PC-9 (cell line): Measurements from ENCODE around the gene LIN54. TPM values are rescaled to one million over a fixed set of nuclear protein-coding genes. Genes with fewer than 3 reads are reported as not detected.
A peak's percentile ranks its signal among the peaks of the same experiment; 100 is the strongest.
"Not testable (repeated sequence)": the region's sequence is repeated elsewhere in the genome, so short reads cannot be mapped to it uniquely, and the experiment has no call there.

Experiments used
- Bru-seq: library from RNA; stranded (reverse); fragments of 400-500 nt; gene quantifications from one replicate; lab custom pipeline; 2021; lab: Mats Ljungman, UMichigan
- BruChase-seq, 2 experiments: library from RNA; stranded (reverse); fragments of 400-500 nt; gene quantifications; one replicate each; lab custom pipeline; 2021; lab: Mats Ljungman, UMichigan
- BruUV-seq: library from RNA; stranded (reverse); fragments of 400-500 nt; replicated peaks from 2 replicates; lab custom pipeline; 2021; lab: Mats Ljungman, UMichigan
- CTCF ChIA-PET: fragments of 300-600 bp; sonication (Branson Sonifier 250); formaldehyde crosslinking; loops from one replicate; lab custom pipeline; 2022; ENCODE audit warnings: antibody characterized with exemption; lab: Charles Lee
- POLR2A ChIA-PET: fragments of 300-600 bp; sonication (Branson Sonifier 250); formaldehyde crosslinking; loops from one replicate; lab custom pipeline; 2022; ENCODE audit warnings: antibody characterized with exemption; ENCODE audit not compliant: unreplicated experiment; lab: Charles Lee
- DNase-seq, 2 experiments: peaks; one replicate each; pipeline versions ENCODE4 v3.0.0 to v3.0.0-alpha.2; 2015 to 2022; ENCODE audit warnings: mixed read lengths in 1 of 2
- H2AFZ ChIP-seq: fragments of 200-600 bp; sonication (generic); 2 replicates; pipeline ENCODE4 v1.8.1; 2017; ENCODE audit warnings: antibody characterized with exemption
- H3F3A ChIP-seq: fragments of 200-600 bp; sonication (generic); 2 replicates; pipeline ENCODE4 v1.8.1; 2017; ENCODE audit warnings: antibody characterized with exemption, mild to moderate bottlenecking, low read depth; ENCODE audit not compliant: insufficient read depth
- H3K27ac ChIP-seq: fragments of 200-600 bp; sonication (generic); 2 replicates; pipeline ENCODE4 v1.6.1; 2016; ENCODE audit warnings: mixed run types
- H3K27me3 ChIP-seq: fragments of 200-600 bp; sonication (generic); 2 replicates; pipeline ENCODE4 v1.6.1; 2016; ENCODE audit warnings: low read depth, mixed run types; ENCODE audit not compliant: insufficient read depth
- H3K36me3 ChIP-seq: fragments of 200-600 bp; sonication (generic); 2 replicates; pipeline ENCODE4 v1.6.1; 2016; ENCODE audit warnings: low read depth, mixed run types
- H3K4me1 ChIP-seq: fragments of 200-600 bp; sonication (generic); replicated peaks from 2 replicates; pipeline ENCODE4 v1.6.1; 2016; ENCODE audit warnings: mixed run types; ENCODE audit not compliant: insufficient read depth
- H3K4me2 ChIP-seq: fragments of 200-600 bp; sonication (generic); 2 replicates; pipeline ENCODE4 v1.6.1; 2017; ENCODE audit warnings: mixed run types
- H3K4me3 ChIP-seq: fragments of 200-600 bp; sonication (generic); 2 replicates; pipeline ENCODE4 v1.6.1; 2016; ENCODE audit warnings: mixed run types
- H3K79me2 ChIP-seq: fragments of 200-600 bp; sonication (generic); 2 replicates; pipeline ENCODE4 v1.6.1; 2017; ENCODE audit warnings: low read depth, mixed run types
- H3K9me2 ChIP-seq: fragments of 200-600 bp; sonication (generic); 2 replicates; pipeline ENCODE4 v1.8.1; 2017; ENCODE audit warnings: mild to moderate bottlenecking; ENCODE audit not compliant: insufficient read depth
- H3K9me3 ChIP-seq: fragments of 200-600 bp; sonication (generic); 2 replicates; pipeline ENCODE4 v1.8.1; 2016; ENCODE audit warnings: low read depth; ENCODE audit not compliant: insufficient read depth
- H4K20me1 ChIP-seq: fragments of 200-600 bp; sonication (generic); 2 replicates; pipeline ENCODE4 v1.8.1; 2017; ENCODE audit not compliant: insufficient read depth
- EZH2 ChIP-seq: fragments of 200-600 bp; sonication (generic); IDR thresholded peaks from 2 replicates; pipeline ENCODE4 v1.8.0; 2017; ENCODE audit warnings: antibody characterized with exemption, low read depth
- intact Hi-C: fragments of 100-400 bp; cut with micrococcal nuclease; formaldehyde crosslinking; loops from one replicate; pipeline ENCODE4 v1.10.0; 2022; ENCODE audit not compliant: unreplicated experiment
- long read RNA-seq: library from polyadenylated mRNA; stranded (forward); transcript quantifications from one replicate; pipeline ENCODE4 v2.0.0, GENCODE V29; 2022
- total RNA-seq: library from RNA; stranded (reverse); gene quantifications from 2 replicates; pipeline ENCODE4 v1.2.3, GENCODE V29; 2021
- TF ChIP-seq, protein P1 (sequence below): fragments of 200-600 bp; sonication (generic); conservative IDR thresholded peaks from 2 replicates; pipeline ENCODE4 v1.6.1; 2017; ENCODE audit warnings: mixed run types, antibody characterized with exemption, mild to moderate bottlenecking, moderate library complexity

Gene LIN54
- total RNA-seq = 8.5 and 13.1 TPM in 2 replicates
- Bru-seq, nascent RNA = percentile 77 among the genes with signal in this experiment
- BruChase-seq, experiment 1, labeled RNA remaining after a 2-hour chase = percentile 67 among the genes with signal in this experiment
- BruChase-seq, experiment 2, labeled RNA remaining after a 6-hour chase = percentile 67 among the genes with signal in this experiment
- long read RNA-seq, partial matches to known transcripts = 0 of 7 reads
- long read RNA-seq, other reads (novel, unspliced or antisense) = 6 of 7 reads

- ChIA-PET CTCF (no interaction called here), POLR2A (interaction anchor here (0.5 to 0.6 kb wide), 2 partner anchors 235 to 346 kb away, joined by 4 to 8 read pairs; no protein-coding TSS in a partner anchor)
- H3K4me1 ChIP-seq = peaks cover 32% of the 10 kb centered on the region
- H3K27ac ChIP-seq = peak within 1 kb of the TSS; percentile 59
- H4K20me1 ChIP-seq = no peaks in the 10 kb centered on the region
- no peaks in the 10 kb centered on the region for H3K36me3 ChIP-seq
- BruUV-seq = no TSS peak
- peak within 1 kb of the TSS; percentile 83 for H3K4me3 ChIP-seq
- H3K9me2 ChIP-seq = no peaks in the 10 kb centered on the region
- DNase-seq = peak; percentile 57 to 61
- no peak for TF ChIP-seq EZH2
- intact Hi-C loops = no loop called here
- peaks cover 14% of the 10 kb centered on the region for H3F3A ChIP-seq
- H3K27me3 ChIP-seq = no peaks in the 10 kb centered on the region
- peak within 1 kb of the TSS; percentile 88 for H2AFZ ChIP-seq
- peak within 1 kb of the TSS; percentile 99 for H3K4me2 ChIP-seq
- peaks cover 58% of the 10 kb centered on the region for H3K79me2 ChIP-seq
- H3K9me3 ChIP-seq = no peaks in the 10 kb centered on the region
Observed at GRCh38 chr4:83010522-83011318, at the start of gene LIN54. LIN54 (minus strand) TSS chr4:83010823; CDS start chr4:82984844, 25,979 bp downstream.

GRCh38 chr4:83054928-83055327 is 44.3 kb upstream of the LIN54 start:
- no TSS peak for BruUV-seq
- intact Hi-C loops = loop anchor here (1.0 to 10.0 kb wide), 2 partner anchors 205 to 590 kb away; no protein-coding TSS in a partner anchor

GRCh38 chr4:83048781-83049180 is 38.2 kb upstream of the LIN54 start:
- H3K79me2 ChIP-seq, H3K36me3 ChIP-seq, H3K4me2 ChIP-seq, H3K4me1 ChIP-seq, CTCF ChIA-PET, H4K20me1 ChIP-seq, intact Hi-C loops, H3K9me3 ChIP-seq, H3F3A ChIP-seq, H2AFZ ChIP-seq, H3K4me3 ChIP-seq, DNase-seq, H3K9me2 ChIP-seq, H3K27ac ChIP-seq, BruUV-seq, POLR2A ChIA-PET, H3K27me3 ChIP-seq: not testable (repeated sequence)

More at GRCh38 chr4:83054928-83055327, 44.3 kb upstream of the LIN54 start:
- TF ChIP-seq EZH2 = no peak
- TF ChIP-seq, protein P1, sequence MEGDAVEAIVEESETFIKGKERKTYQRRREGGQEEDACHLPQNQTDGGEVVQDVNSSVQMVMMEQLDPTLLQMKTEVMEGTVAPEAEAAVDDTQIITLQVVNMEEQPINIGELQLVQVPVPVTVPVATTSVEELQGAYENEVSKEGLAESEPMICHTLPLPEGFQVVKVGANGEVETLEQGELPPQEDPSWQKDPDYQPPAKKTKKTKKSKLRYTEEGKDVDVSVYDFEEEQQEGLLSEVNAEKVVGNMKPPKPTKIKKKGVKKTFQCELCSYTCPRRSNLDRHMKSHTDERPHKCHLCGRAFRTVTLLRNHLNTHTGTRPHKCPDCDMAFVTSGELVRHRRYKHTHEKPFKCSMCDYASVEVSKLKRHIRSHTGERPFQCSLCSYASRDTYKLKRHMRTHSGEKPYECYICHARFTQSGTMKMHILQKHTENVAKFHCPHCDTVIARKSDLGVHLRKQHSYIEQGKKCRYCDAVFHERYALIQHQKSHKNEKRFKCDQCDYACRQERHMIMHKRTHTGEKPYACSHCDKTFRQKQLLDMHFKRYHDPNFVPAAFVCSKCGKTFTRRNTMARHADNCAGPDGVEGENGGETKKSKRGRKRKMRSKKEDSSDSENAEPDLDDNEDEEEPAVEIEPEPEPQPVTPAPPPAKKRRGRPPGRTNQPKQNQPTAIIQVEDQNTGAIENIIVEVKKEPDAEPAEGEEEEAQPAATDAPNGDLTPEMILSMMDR = peak; percentile 63
- Histone ChIP-seq H4K20me1 (no peaks in the 10 kb centered on the region), H3K4me2 (no peak overlapping the region), H3K9me2 (no peaks in the 10 kb centered on the region), H2AFZ (no peak overlapping the region), H3K27me3 (no peaks in the 10 kb centered on the region), H3K4me3 (no peak overlapping the region), H3F3A (0 out of 2 replicates have a peak, but pooled peaks cover 7% of the 10 kb centered on the region), H3K27ac (no peak overlapping the region), H3K79me2 (no peaks in the 10 kb centered on the region), H3K36me3 (peaks cover 10% of the 10 kb centered on the region; the same call in 1 of the 2 replicates), H3K4me1 (no peaks in the 10 kb centered on the region), H3K9me3 (no peaks in the 10 kb centered on the region)
- CTCF ChIA-PET = no interaction called here
- peak in 1 of 2 experiments; percentile 37 for DNase-seq
- POLR2A ChIA-PET = interaction anchor here (0.6 to 0.8 kb wide), 3 partner anchors 42 to 361 kb away, joined by 3 to 12 read pairs (median 4); no protein-coding TSS in a partner anchor
